DOHH2 (cell line): ENCODE data around the gene TOMM70.

Source experiments
- H3F3A ChIP-seq: fragments of 200-600 bp; sonication (generic), shearing (Covaris generic); 2 replicates; pipeline ENCODE4 v1.6.0; 2016; ENCODE audit warnings: antibody characterized with exemption, mild to moderate bottlenecking; ENCODE audit not compliant: control insufficient read depth, insufficient read depth
- H3K27ac ChIP-seq: fragments of 200-600 bp; sonication (generic); 2 replicates; pipeline ENCODE4 v1.5.1; 2014; ENCODE audit warnings: low read depth, mild to moderate bottlenecking, low read length, moderate library complexity
- H3K27me3 ChIP-seq: fragments of 200-600 bp; sonication (generic); 2 replicates; pipeline ENCODE4 v1.6.1; 2014; ENCODE audit warnings: mild to moderate bottlenecking, low read length, mixed read lengths; ENCODE audit not compliant: control insufficient read depth
- H3K36me3 ChIP-seq: fragments of 200-600 bp; sonication (generic); 2 replicates; pipeline ENCODE4 v1.6.1; 2014; ENCODE audit warnings: mild to moderate bottlenecking, low read length, moderate library complexity, mixed read lengths; ENCODE audit not compliant: control insufficient read depth
- H3K4me1 ChIP-seq: fragments of 200-600 bp; sonication (generic); 2 replicates; pipeline ENCODE4 v1.6.1; 2014; ENCODE audit warnings: mild to moderate bottlenecking, low read length, mixed read lengths; ENCODE audit not compliant: control insufficient read depth
- H3K4me2 ChIP-seq: fragments of 200-600 bp; sonication (generic); 2 replicates; pipeline ENCODE4 v1.6.0; 2014; ENCODE audit warnings: mild to moderate bottlenecking, low read length, moderate library complexity
- H3K4me3 ChIP-seq: fragments of 200-600 bp; sonication (generic); 2 replicates; pipeline ENCODE4 v1.5.1; 2014; ENCODE audit warnings: mild to moderate bottlenecking, low read length, mixed read lengths
- H3K79me2 ChIP-seq: fragments of 200-600 bp; sonication (generic); 2 replicates; pipeline ENCODE4 v1.6.1; 2014; ENCODE audit warnings: mild to moderate bottlenecking, low read length, mixed read lengths; ENCODE audit not compliant: control insufficient read depth
- H3K9me2 ChIP-seq: fragments of 200-600 bp; sonication (generic); replicated peaks from 2 replicates; pipeline ENCODE4 v1.6.1; 2014; ENCODE audit warnings: mild to moderate bottlenecking, low read length, mixed read lengths; ENCODE audit not compliant: control insufficient read depth
- H3K9me3 ChIP-seq: fragments of 200-600 bp; sonication (generic); 2 replicates; pipeline ENCODE4 v1.6.1; 2014; ENCODE audit warnings: antibody characterized with exemption, low read length, mixed read lengths; ENCODE audit not compliant: control insufficient read depth, insufficient read depth
- H4K20me1 ChIP-seq: fragments of 200-600 bp; sonication (generic); 2 replicates; pipeline ENCODE4 v1.6.0; 2014; ENCODE audit warnings: low read depth, mild to moderate bottlenecking, antibody characterized with exemption, low read length, moderate library complexity; ENCODE audit not compliant: control insufficient read depth, insufficient read depth
- CTCF ChIP-seq: fragments of 200-600 bp; sonication (generic); IDR thresholded peaks from one replicate; pipeline ENCODE4 v1.5.1; 2014; ENCODE audit warnings: antibody characterized with exemption, mild to moderate bottlenecking, low read depth, low read length; ENCODE audit not compliant: poor library complexity, severe bottlenecking
- EZH2phosphoT487 ChIP-seq: fragments of 200-600 bp; sonication (generic); IDR thresholded peaks from 2 replicates; pipeline ENCODE4 v1.6.1; 2017; ENCODE audit warnings: borderline replicate concordance, mild to moderate bottlenecking, antibody characterized with exemption, low read length, moderate library complexity, mixed read lengths

The TOMM70 gene

GRCh38 chr3:100407164-100407563, 6.3 kb upstream of the TOMM70 start:
- H3K36me3 ChIP-seq, result 0 out of 2 replicates have a peak, but pooled peaks cover 3% of the 10 kb centered on the region
- no peaks in the 10 kb centered on the region; the same call in 1 of the 2 replicates for H3K9me3 ChIP-seq
- H3K4me2 ChIP-seq, result no peak overlapping the region
- H3K4me3 ChIP-seq, result no peak overlapping the region
- TF ChIP-seq CTCF, result no peak
- no peak for TF ChIP-seq EZH2phosphoT487
- H3K27me3 ChIP-seq, result no peaks in the 10 kb centered on the region
- no peak overlapping the region for H3K27ac ChIP-seq
- peaks cover 28% of the 10 kb centered on the region for H3K79me2 ChIP-seq
- H3F3A ChIP-seq, result no peaks in the 10 kb centered on the region
- no peaks in the 10 kb centered on the region for H4K20me1 ChIP-seq
- peaks cover 23% of the 10 kb centered on the region for H3K4me1 ChIP-seq
- no peaks in the 10 kb centered on the region for H3K9me2 ChIP-seq

GRCh38 chr3:100404250-100404548, 3.3 kb upstream of the TOMM70 start:
- no peaks in the 10 kb centered on the region for H3K9me2 ChIP-seq
- no peaks in the 10 kb centered on the region for H3F3A ChIP-seq
- H3K36me3 ChIP-seq, result peaks cover 13% of the 10 kb centered on the region
- peak overlapping the region; percentile 92 for H3K4me2 ChIP-seq
- no peak overlapping the region for H3K27ac ChIP-seq
- H4K20me1 ChIP-seq, result peaks cover 11% of the 10 kb centered on the region; the same call in 1 of the 2 replicates
- peak overlapping the region; percentile 96 for H3K4me3 ChIP-seq
- no peaks in the 10 kb centered on the region for H3K27me3 ChIP-seq
- H3K9me3 ChIP-seq, result no peaks in the 10 kb centered on the region; the same call in 1 of the 2 replicates
- peaks cover 33% of the 10 kb centered on the region for H3K4me1 ChIP-seq
- H3K79me2 ChIP-seq, result peaks cover 55% of the 10 kb centered on the region
- TF ChIP-seq EZH2phosphoT487, result no peak
- TF ChIP-seq CTCF, result no peak

- TF ChIP-seq CTCF (peak; percentile 41), EZH2phosphoT487 (no peak)
- Histone ChIP-seq H3K4me3 (peak overlapping the region; percentile 96), H3K4me2 (peak overlapping the region; percentile 92), H3K9me2 (no peaks in the 10 kb centered on the region), H3K27ac (no peak overlapping the region), H3K79me2 (peaks cover 61% of the 10 kb centered on the region), H3K4me1 (peaks cover 39% of the 10 kb centered on the region), H3K27me3 (no peaks in the 10 kb centered on the region), H4K20me1 (peaks cover 11% of the 10 kb centered on the region; the same call in 1 of the 2 replicates), H3K36me3 (peaks cover 15% of the 10 kb centered on the region), H3K9me3 (no peaks in the 10 kb centered on the region; the same call in 1 of the 2 replicates), H3F3A (no peaks in the 10 kb centered on the region)
Observed at GRCh38 chr3:100403362-100404249, 2.7 kb upstream of the TOMM70 start.
